Tibial artery (tissue), 4 donors: ENCODE data around the gene PRKCG.
"Not testable (repeated sequence)": the region's sequence is repeated elsewhere in the genome, so short reads cannot be mapped to it uniquely, and the experiment has no call there.

Source experiments
- DNase-seq, 2 donors: peaks; one replicate each; pipeline ENCODE4 v3.0.0-alpha.2; 2019
- H3K27ac ChIP-seq, 2 donors: fragments of 200-600 bp; sonication (generic) in 1 of 2; 1 replicate in 1 of 2; 2 replicates in 1 of 2; pipeline ENCODE4 v1.5.1; 2018 to 2019; ENCODE audit warnings: mild to moderate bottlenecking in 1 of 2
- H3K27me3 ChIP-seq, 2 donors: fragments of 200-600 bp; sonication (generic) in 1 of 2; one replicate each; pipeline versions ENCODE4 v1.5.1 to v1.6.0; 2016 to 2019
- H3K36me3 ChIP-seq, 3 donors: fragments of 200-600 bp; sonication (generic) in 2 of 3; one replicate each; pipeline ENCODE4 v1.5.1; 2016 to 2019; ENCODE audit warnings: mild to moderate bottlenecking in 2 of 3
- H3K4me1 ChIP-seq, 4 donors: fragments of 200-600 bp; sonication (generic) in 2 of 4; 1 replicate in 3 of 4; 2 replicates in 1 of 4; pipeline ENCODE4 v1.5.1; 2016 to 2019
- H3K4me3 ChIP-seq, 2 donors: fragments of 200-600 bp; sonication (generic) in 1 of 2; 1 replicate in 1 of 2; 2 replicates in 1 of 2; pipeline ENCODE4 v1.5.1; 2018 to 2019; ENCODE audit warnings: mild to moderate bottlenecking in 2 of 2
- H3K9me3 ChIP-seq, 3 donors: fragments of 200-600 bp; sonication (generic) in 1 of 3; one replicate each; pipeline ENCODE4 v1.5.1; 2016 to 2019
- intact Hi-C: fragments of 100-400 bp; cut with DNase I; formaldehyde crosslinking; loops from one replicate; pipeline ENCODE4 v1.15.0; 2023; ENCODE audit warnings: low total_unique reads
- TF ChIP-seq, protein P1 (sequence below), 2 experiments: fragments of 200-600 bp in 1 of 2; fragments of 450-650 bp in 1 of 2; IDR thresholded peaks; one replicate each; pipeline ENCODE4 v1.5.1; 2017 to 2019; ENCODE audit warnings: antibody characterized with exemption in 2 of 2, mild to moderate bottlenecking in 1 of 2, moderate library complexity in 1 of 2

PRKCG gene

DNA sequence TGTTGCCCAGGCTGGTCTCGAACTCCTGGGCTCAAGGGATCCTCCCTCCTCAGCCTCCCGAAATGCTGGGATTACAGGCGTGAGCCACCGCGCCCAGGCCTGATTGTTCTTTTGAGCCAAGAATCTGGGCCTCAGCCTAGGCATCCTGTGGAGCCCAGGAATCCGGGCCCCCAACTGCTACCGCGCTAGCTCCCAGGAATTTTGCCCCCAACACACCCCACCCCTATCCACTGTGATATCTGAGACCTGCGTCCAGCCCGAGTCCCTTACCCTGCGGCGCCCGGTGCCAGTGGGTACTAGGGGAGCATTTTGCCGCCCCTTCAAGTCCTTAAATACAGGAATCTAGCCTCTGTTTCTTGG is 15.2 kb upstream of the PRKCG start:
- no peaks in the 10 kb centered on the region for H3K9me3 ChIP-seq
- TF ChIP-seq, protein P1, sequence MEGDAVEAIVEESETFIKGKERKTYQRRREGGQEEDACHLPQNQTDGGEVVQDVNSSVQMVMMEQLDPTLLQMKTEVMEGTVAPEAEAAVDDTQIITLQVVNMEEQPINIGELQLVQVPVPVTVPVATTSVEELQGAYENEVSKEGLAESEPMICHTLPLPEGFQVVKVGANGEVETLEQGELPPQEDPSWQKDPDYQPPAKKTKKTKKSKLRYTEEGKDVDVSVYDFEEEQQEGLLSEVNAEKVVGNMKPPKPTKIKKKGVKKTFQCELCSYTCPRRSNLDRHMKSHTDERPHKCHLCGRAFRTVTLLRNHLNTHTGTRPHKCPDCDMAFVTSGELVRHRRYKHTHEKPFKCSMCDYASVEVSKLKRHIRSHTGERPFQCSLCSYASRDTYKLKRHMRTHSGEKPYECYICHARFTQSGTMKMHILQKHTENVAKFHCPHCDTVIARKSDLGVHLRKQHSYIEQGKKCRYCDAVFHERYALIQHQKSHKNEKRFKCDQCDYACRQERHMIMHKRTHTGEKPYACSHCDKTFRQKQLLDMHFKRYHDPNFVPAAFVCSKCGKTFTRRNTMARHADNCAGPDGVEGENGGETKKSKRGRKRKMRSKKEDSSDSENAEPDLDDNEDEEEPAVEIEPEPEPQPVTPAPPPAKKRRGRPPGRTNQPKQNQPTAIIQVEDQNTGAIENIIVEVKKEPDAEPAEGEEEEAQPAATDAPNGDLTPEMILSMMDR (IDR thresholded peaks at IDR 0.05) = no peak
- peak overlapping the region; percentile 83 to 86 for H3K4me3 ChIP-seq
- H3K36me3 ChIP-seq = peaks cover under 1 to 14% (median 2%) of the 10 kb centered on the region in 3 donors
- H3K27ac ChIP-seq = peak overlapping the region; percentile 97
- no peaks in the 10 kb centered on the region for H3K27me3 ChIP-seq
- DNase-seq = no peak
- H3K4me1 ChIP-seq = peaks cover 0 to 44% (median 32%) of the 10 kb centered on the region in 4 donors
- intact Hi-C loops = no loop called here

DNA sequence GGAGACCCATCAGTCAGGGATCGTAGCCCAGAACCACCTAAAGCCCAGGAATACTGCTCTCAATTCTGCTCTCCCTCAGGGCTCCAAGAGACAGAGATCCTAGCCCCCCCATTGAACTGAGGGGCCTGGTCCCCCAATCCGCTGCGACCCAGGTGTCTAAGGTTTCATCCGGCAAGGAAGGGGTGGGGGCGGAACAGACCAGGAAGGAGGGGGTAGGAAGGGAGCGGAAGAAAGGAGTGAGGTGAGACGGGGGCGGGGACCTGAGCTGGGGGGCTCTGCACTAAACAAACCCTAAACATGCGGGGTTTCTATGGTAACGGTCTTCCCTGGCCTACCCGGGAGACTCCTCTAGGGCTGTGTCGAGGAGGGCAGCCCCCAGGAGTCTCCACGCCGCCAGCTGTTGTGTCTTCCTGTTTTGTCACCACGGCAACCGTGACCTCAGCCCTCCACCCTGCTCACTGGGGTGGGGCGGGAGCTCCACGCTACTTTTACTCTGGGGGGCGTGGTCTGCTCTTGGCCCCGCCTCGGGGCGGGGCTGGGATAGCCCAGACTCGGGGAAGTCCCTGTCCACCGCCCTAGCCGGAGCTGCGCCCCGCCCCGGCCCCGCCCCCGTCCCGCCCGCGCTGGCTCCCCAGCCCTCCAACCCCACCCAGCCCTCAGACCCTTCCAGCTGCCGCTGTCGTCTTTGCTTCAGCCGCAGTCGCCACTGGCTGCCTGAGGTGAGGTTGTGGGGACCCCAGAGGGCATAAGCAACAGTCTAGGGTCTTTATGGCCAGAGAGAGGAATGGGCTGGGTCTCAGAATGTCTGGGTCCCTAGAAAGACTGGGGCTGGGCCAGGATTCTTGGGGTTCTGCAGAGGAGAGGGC is 14.5 kb upstream of the PRKCG start, which contains the start of gene MYADM:
Gene MYADM, plus strand, starts transcription at position 659 of the 866 bp plus-strand sequence. CDS start 5,647 bp downstream, outside the sequence.
- intact Hi-C loops = no loop called here
- TF ChIP-seq, protein P1 (IDR thresholded peaks at IDR 0.05) = peak in 1 of 2 experiments; percentile 8
- Histone ChIP-seq H3K9me3 (no peaks in the 10 kb centered on the region), H3K27ac (peak within 1 kb of the TSS; percentile 97), H3K27me3 (no peaks in the 10 kb centered on the region), H3K4me3 (peak within 1 kb of the TSS; percentile 83 to 86), H3K36me3 (peaks cover 6 to 20% (median 8%) of the 10 kb centered on the region in 3 donors), H3K4me1 (peaks cover 0 to 50% (median 38%) of the 10 kb centered on the region in 4 donors)
- peak; percentile 100 for DNase-seq

DNA sequence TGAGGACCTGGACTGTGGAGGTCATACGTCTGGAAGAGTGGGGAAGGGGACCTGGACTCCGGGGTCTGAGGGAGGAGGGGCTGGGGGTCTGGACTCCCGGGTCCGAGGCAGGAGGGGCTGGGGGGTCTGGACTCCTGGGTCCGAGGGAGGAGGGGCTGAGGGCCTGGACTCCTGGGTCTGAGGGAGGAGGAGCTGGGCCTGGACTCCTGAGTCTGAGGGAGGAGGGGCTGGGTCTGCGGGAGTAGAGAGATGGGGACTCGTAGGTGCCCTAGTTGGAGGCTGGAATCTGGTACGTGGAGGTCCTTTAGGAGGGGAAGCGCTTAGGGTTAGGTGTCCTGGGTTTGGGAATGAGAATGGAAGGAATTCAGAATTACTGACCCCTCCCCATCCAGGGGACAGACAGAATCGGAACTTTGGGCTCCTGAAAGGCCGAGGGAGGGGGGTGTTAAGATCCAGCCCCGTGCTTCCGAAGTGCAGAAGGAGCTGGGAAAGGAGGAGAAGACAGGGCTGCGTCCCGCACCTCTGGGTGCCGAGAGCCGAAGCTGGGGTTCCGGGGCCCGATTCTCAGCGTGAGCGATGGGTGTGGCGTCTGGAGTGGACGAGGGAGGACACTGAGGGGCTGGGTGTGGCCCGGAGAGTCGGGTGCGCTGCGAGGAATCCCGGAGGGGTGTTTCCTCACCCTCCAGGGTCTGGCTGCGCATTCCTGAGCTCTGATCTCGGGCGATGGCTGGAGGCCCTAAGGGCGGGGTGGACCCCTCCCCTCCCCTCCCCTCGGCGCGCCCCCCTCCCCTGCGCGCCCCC is 13.7 kb upstream of the PRKCG start:
- DNase-seq = peak; percentile 60 to 80
- peaks cover 0 to 56% (median 44%) of the 10 kb centered on the region in 4 donors for H3K4me1 ChIP-seq

DNA sequence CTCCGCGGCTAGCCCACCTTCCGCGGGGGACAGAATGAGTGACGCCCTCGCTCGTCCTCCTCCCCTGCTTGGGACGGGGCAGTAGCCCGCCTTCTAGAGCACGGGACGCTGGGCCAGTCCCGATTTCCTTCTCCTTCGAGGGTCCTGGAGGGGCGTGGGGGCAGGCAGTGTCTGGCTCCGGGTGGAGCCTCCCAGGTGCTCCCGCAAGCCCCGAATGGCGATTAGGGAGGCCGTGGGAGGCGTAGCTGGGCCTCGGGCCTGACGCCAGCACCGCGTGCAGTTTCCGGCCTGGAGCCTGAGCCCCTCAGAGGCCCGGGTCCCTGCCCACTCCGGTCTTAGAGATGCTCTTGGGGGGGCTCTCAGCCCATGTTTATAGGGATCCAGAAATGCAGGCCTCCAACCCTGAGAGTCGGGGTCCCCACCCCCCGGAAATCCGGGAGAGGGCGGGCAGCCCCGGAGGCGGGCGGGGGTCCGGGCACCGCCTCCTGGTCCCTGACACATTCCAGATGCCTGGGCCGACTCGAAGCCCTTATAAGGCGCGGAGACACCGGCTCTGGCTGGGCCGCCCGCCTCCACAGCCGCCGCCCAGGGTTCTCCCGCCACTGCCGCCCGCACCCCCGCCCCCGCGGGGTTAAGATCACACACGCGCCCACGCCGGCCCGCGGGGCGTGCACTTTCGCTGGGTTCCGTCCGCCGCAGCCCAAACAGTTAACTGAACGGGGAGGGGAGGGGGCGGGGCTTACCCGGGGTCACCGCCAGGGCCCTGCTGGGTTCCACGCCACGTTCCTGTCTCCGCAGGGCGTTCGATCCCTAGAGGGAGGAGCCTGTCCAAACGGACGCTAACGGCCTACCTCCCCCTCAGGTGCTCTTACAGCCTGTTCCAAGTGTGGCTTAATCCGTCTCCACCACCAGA is 12.8 kb upstream of the PRKCG start:
- H3K27ac ChIP-seq = peak overlapping the region; percentile 97
- no peaks in the 10 kb centered on the region for H3K9me3 ChIP-seq
- H3K36me3 ChIP-seq = peaks cover 20 to 37% (median 22%) of the 10 kb centered on the region in 3 donors
- no peaks in the 10 kb centered on the region for H3K27me3 ChIP-seq
- intact Hi-C loops = no loop called here
- peaks cover 0 to 64% (median 47%) of the 10 kb centered on the region in 4 donors for H3K4me1 ChIP-seq
- peak; percentile 87 to 96 for DNase-seq
- H3K4me3 ChIP-seq = peak overlapping the region; percentile 83 to 86
- TF ChIP-seq, protein P1 (IDR thresholded peaks at IDR 0.05) = peak; percentile 53 to 59

More for the DNA sequence above, 13.7 kb upstream of the PRKCG start:
- Histone ChIP-seq H3K4me3 (peak overlapping the region; percentile 83 to 86), H3K36me3 (peaks cover 12 to 29% (median 13%) of the 10 kb centered on the region in 3 donors), H3K9me3 (no peaks in the 10 kb centered on the region), H3K27me3 (no peaks in the 10 kb centered on the region), H3K27ac (peak overlapping the region; percentile 97)
- intact Hi-C loops = no loop called here
- TF ChIP-seq, protein P1 (IDR thresholded peaks at IDR 0.05) = no peak

DNA sequence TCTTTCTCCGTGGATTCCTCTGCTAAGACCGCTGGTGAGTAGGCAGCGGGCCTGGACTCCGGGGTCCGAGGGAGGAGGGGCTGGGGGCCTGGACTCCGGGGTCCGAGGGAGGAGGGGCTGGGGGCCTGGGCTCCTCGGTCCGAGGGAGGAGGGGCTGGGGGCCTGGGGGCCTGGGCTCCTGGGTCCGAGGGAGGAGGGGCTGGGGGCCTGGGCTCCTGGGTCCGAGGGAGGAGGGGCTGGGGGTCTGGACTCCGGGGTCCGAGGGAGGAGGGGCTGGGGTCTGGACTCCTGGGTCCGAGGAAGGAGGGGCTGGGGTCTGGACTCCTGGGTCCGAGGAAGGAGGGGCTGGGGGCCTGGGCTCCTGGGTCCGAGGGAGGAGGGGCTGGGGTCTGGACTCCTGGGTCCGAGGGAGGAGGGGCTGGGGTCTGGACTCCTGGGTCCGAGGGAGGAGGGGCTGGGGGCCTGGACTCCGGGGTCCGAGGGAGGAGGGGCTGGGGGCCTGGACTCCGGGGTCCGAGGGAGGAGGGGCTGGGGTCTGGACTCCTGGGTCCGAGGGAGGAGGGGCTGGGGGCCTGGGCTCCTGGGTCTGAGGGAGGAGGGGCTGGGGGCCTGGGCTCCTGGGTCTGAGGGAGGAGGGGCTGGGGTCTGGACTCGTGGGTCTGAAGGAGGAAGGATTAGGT is 12.1 kb upstream of the PRKCG start:
- intact Hi-C loops, H3K27me3 ChIP-seq, DNase-seq, H3K9me3 ChIP-seq: not testable (repeated sequence)
- Histone ChIP-seq H3K36me3 (peaks cover 27 to 45% (median 28%) of the 10 kb centered on the region in 3 donors), H3K4me3 (peak overlapping the region; percentile 83 to 86), H3K27ac (peak overlapping the region; percentile 97), H3K4me1 (peaks cover 0 to 72% (median 55%) of the 10 kb centered on the region in 4 donors)
